Measurements from ENCODE around the gene SREK1. TPM values are rescaled to one million over a fixed set of nuclear protein-coding genes. Genes with fewer than 3 reads are reported as not detected.

SREK1 gene
- total RNA-seq, 2 donors from 2014 or later = 65.2 to 67.5 TPM

DNA sequence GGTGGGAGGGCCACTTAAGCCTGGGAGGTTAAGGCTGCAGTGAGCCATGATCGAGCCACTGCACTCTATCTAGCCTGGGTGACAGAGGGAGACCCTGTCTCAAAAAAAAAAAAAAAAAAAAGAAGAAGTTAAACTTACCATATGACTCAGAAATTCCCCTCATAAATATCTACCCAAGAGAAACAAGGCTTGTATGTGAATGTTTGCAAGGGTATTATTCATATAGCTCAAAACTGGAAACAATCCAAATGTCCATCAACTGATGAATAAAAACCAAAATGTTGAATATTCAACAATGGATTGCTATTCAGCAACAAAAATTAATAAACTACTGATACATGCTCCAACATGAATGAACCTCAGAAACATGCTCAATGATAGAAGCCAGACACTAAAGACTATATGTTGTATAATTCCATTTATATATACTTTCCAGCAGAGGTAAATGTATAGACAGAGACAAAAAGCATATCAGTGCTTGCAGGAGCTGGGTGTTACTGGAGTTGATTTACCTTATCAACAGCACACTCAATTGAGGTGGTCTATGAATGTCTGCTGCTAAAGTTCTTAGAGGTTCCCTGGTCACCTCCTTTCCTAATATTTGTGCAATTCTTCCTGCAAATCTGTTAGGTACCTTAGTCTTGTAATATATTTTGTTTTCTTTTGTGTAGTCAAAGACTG, 5.3 kb upstream of the SREK1 start:
- DNase-seq (ENCODE audit: low spot score) = no peak
- Histone ChIP-seq H3K36me3 (no peaks in the 10 kb centered on the region), H3K9me3 (no peaks in the 10 kb centered on the region), H3K27ac (no peak overlapping the region), H3K4me3 (no peak overlapping the region), H3K27me3 (replicated peaks; ENCODE audit: insufficient read depth) (no peaks in the 10 kb centered on the region), H3K4me1 (replicated peaks) (peaks cover 8% of the 10 kb centered on the region)
- 79% methylated on average over 1 of the region's 1 CpG for WGBS
- TF ChIP-seq POLR2AphosphoS5 (IDR thresholded peaks at IDR 0.05) (no peak), CTCF (IDR thresholded peaks at IDR 0.05) (no peak), POLR2A (IDR thresholded peaks at IDR 0.05) (no peak)
- intact Hi-C loops (cut with DNase I) = no loop called here

- no peak overlapping the region for H3K4me3 ChIP-seq
- no peaks in the 10 kb centered on the region for H3K27me3 ChIP-seq (replicated peaks; ENCODE audit: insufficient read depth)
- H3K36me3 ChIP-seq = no peaks in the 10 kb centered on the region
- WGBS = 87% methylated on average over 2 of the region's 2 CpGs
- no peak for DNase-seq (ENCODE audit: low spot score)
- H3K4me1 ChIP-seq (replicated peaks) = peaks cover 3% of the 10 kb centered on the region
- intact Hi-C loops (cut with DNase I) = no loop called here
- H3K27ac ChIP-seq = no peak overlapping the region
- H3K9me3 ChIP-seq = no peaks in the 10 kb centered on the region
- TF ChIP-seq POLR2A (IDR thresholded peaks at IDR 0.05) (no peak), CTCF (IDR thresholded peaks at IDR 0.05) (no peak), POLR2AphosphoS5 (IDR thresholded peaks at IDR 0.05) (no peak)
Observed at GRCh38 chr5:66139318-66139712, 4.8 kb upstream of the SREK1 start.

- H3K4me1 ChIP-seq (replicated peaks) = no peaks in the 10 kb centered on the region
- DNase-seq (ENCODE audit: low spot score) = no peak
- WGBS = 15% methylated on average over 2 of the region's 2 CpGs
- H3K36me3 ChIP-seq = no peaks in the 10 kb centered on the region
- no peak overlapping the region for H3K4me3 ChIP-seq
- intact Hi-C loops (cut with DNase I) = loop anchor here (5.0 to 10.0 kb wide), 2 partner anchors 215 to 518 kb away; partner anchors contain the start of genes ERBIN, SHLD3, TRAPPC13 and TRIM23
- TF ChIP-seq CTCF (IDR thresholded peaks at IDR 0.05) = no peak
- no peak for TF ChIP-seq POLR2A (IDR thresholded peaks at IDR 0.05)
- TF ChIP-seq POLR2AphosphoS5 (IDR thresholded peaks at IDR 0.05) = no peak
- no peaks in the 10 kb centered on the region for H3K27me3 ChIP-seq (replicated peaks; ENCODE audit: insufficient read depth)
- H3K27ac ChIP-seq = no peak overlapping the region
- H3K9me3 ChIP-seq = no peaks in the 10 kb centered on the region
Observed at GRCh38 chr5:66142417-66142816, 1.7 kb upstream of the SREK1 start.

- intact Hi-C loops (cut with DNase I) = loop anchor here (5.0 to 10.0 kb wide), 2 partner anchors 216 to 519 kb away; partner anchors contain the start of genes ERBIN, SHLD3, TRAPPC13 and TRIM23
- Histone ChIP-seq H3K27ac (peak overlapping the region; percentile 99), H3K9me3 (no peaks in the 10 kb centered on the region), H3K4me1 (replicated peaks) (no peaks in the 10 kb centered on the region), H3K36me3 (no peaks in the 10 kb centered on the region), H3K27me3 (replicated peaks; ENCODE audit: insufficient read depth) (no peaks in the 10 kb centered on the region), H3K4me3 (peak overlapping the region; percentile 82 to 92)
- TF ChIP-seq POLR2AphosphoS5 (IDR thresholded peaks at IDR 0.05) (no peak), CTCF (IDR thresholded peaks at IDR 0.05) (no peak), POLR2A (IDR thresholded peaks at IDR 0.05) (no peak)
- WGBS = 20% methylated on average over 16 of the region's 16 CpGs
- no peak for DNase-seq (ENCODE audit: low spot score)
Observed at GRCh38 chr5:66143473-66144073, 527 bp upstream of the SREK1 start.

Data from prostate gland (tissue), 2 donors.